Upper lobe of left lung (tissue), 6 donors: ENCODE results near the gene PTPN18. TPM values are rescaled to one million over a fixed set of nuclear protein-coding genes. Genes with fewer than 3 reads are reported as not detected.

ENCODE experiments used
- ATAC-seq, 2 donors: fragments of 200-7000 bp; cut with Tn5 transposase; one replicate each; pipeline ENCODE4 v1.9.1; 2022; ENCODE audit warnings: mild to moderate bottlenecking in 2 of 2, moderate library complexity in 2 of 2; ENCODE audit not compliant: low FRiP score in 2 of 2
- DNase-seq, 2 donors: peaks; one replicate each; pipeline ENCODE4 v3.0.0-alpha.2; 2019 to 2020
- H3K27ac ChIP-seq, 4 donors: fragments of 200-600 bp; sonication (generic); one replicate each; pipeline ENCODE4 v1.5.1; 2016 to 2019
- H3K27me3 ChIP-seq, 4 donors: fragments of 200-600 bp; sonication (generic); one replicate each; pipeline ENCODE4 v1.5.1; 2017 to 2019
- H3K36me3 ChIP-seq, 4 donors: fragments of 200-600 bp; sonication (generic); one replicate each; pipeline ENCODE4 v1.5.1; 2016 to 2019
- H3K4me1 ChIP-seq, 4 donors: fragments of 200-600 bp; sonication (generic); one replicate each; pipeline ENCODE4 v1.5.1; 2018 to 2019
- H3K4me3 ChIP-seq, 4 donors: fragments of 200-600 bp; sonication (generic); one replicate each; pipeline ENCODE4 v1.5.1; 2017 to 2019; ENCODE audit warnings: mild to moderate bottlenecking in 2 of 4, moderate library complexity in 1 of 4
- H3K9me3 ChIP-seq, 4 donors: fragments of 200-600 bp; sonication (generic); one replicate each; pipeline ENCODE4 v1.5.1; 2018 to 2019
- CTCF ChIP-seq, 6 experiments: fragments of 450-650 bp in 4 of 6; fragments of 200-600 bp in 2 of 6; sonication (generic) in 2 of 6; IDR thresholded peaks; one replicate each; pipeline ENCODE4 v1.5.1; 2016 to 2019; ENCODE audit warnings: antibody characterized with exemption in 6 of 6
- EP300 ChIP-seq, 4 donors: sonication (generic); formaldehyde crosslinking; IDR thresholded peaks; one replicate each; pipeline ENCODE4 v1.5.1; 2017; ENCODE audit warnings: antibody characterized with exemption in 4 of 4, control low read depth in 2 of 4
- POLR2A ChIP-seq, 4 donors: fragments of 450-650 bp; IDR thresholded peaks; one replicate each; pipeline ENCODE4 v1.5.1; 2016 to 2017; ENCODE audit warnings: antibody characterized with exemption in 4 of 4, mild to moderate bottlenecking in 2 of 4
- POLR2AphosphoS5 ChIP-seq, 2 donors: sonication (generic); formaldehyde crosslinking; IDR thresholded peaks; one replicate each; pipeline ENCODE4 v1.5.1; 2017; ENCODE audit warnings: antibody characterized with exemption in 2 of 2
- WGBS, 2 donors: methylation state at CpG; one replicate each; pipeline ENCODE4 v1.1.5; 2017 to 2018; 5-methylcytosine and 5-hydroxymethylcytosine counted together
- total RNA-seq, 6 donors: library from RNA; depleted of rRNA in 4 of 6; stranded (reverse); fragments of >200 nt in 4 of 6; gene quantifications; one replicate each; pipeline versions ENCODE4 v1.1.0 to v1.2.1, GENCODE V29; 2016 to 2021
- donor health status: DM: no; HTN: no; CAD: no; lungs with moderate emphysema.
- donor health status: DM: no; HTN: yes; CAD: no; lungs with severe emphysema.

PTPN18 gene
- total RNA-seq, 6 donors from 2014 or later: 59.0 to 156 (median 89.4) TPM

- H3K27ac ChIP-seq: peak overlapping the region; percentile 89 to 94 (median 92)
- peaks cover 0 to 14% (median 0%) of the 10 kb centered on the region in 4 donors for H3K36me3 ChIP-seq
- 0 to 1% methylated on average over 3 to 28 of the region's 81 CpGs for WGBS, 2 donors
- H3K4me3 ChIP-seq: peak overlapping the region; percentile 49 to 99 (median 97)
- peak; percentile 96 to 98 for ATAC-seq
- no peaks in the 10 kb centered on the region for H3K27me3 ChIP-seq
- H3K4me1 ChIP-seq: peaks cover 26 to 48% (median 34%) of the 10 kb centered on the region in 4 donors
- DNase-seq: peak; percentile 93 to 99
- no peaks in the 10 kb centered on the region for H3K9me3 ChIP-seq
- TF ChIP-seq POLR2AphosphoS5 (IDR thresholded peaks at IDR 0.05) (peak; percentile 76 to 83), EP300 (IDR thresholded peaks at IDR 0.05) (no peak), POLR2A (IDR thresholded peaks at IDR 0.05) (peak; percentile 45 to 83 (median 72)), CTCF (IDR thresholded peaks at IDR 0.05) (peak; percentile 85 to 98 (median 97))
These were observed 16.4 kb downstream of the PTPN18 start for GRCh38 chr2:130372055-130372832.

- H3K27ac ChIP-seq: peak overlapping the region; percentile 89 to 94 (median 92)
- 59 to 84% methylated on average over 10 to 21 of the region's 24 CpGs for WGBS, 2 donors
- peaks cover 26 to 48% (median 34%) of the 10 kb centered on the region in 4 donors for H3K4me1 ChIP-seq
- TF ChIP-seq POLR2AphosphoS5 (IDR thresholded peaks at IDR 0.05) (no peak), POLR2A (IDR thresholded peaks at IDR 0.05) (no peak), EP300 (IDR thresholded peaks at IDR 0.05) (no peak), CTCF (IDR thresholded peaks at IDR 0.05) (no peak)
- peak in 1 of 2 donors; percentile 63 for DNase-seq
- peak in 1 of 2 donors; percentile 1 for ATAC-seq
- peak overlapping the region; percentile 49 to 99 (median 97) for H3K4me3 ChIP-seq
- H3K27me3 ChIP-seq: no peaks in the 10 kb centered on the region
- peaks cover 0 to 14% (median 0%) of the 10 kb centered on the region in 4 donors for H3K36me3 ChIP-seq
- H3K9me3 ChIP-seq: no peaks in the 10 kb centered on the region
These were observed 17.3 kb downstream of the PTPN18 start for GRCh38 chr2:130372833-130373807.

- Histone ChIP-seq H3K9me3 (no peaks in the 10 kb centered on the region), H3K4me1 (peaks cover 26 to 48% (median 34%) of the 10 kb centered on the region in 4 donors), H3K4me3 (peak overlapping the region in 1 of 4 donors; percentile 96), H3K36me3 (peaks cover 0 to 14% (median 0%) of the 10 kb centered on the region in 4 donors), H3K27me3 (no peaks in the 10 kb centered on the region), H3K27ac (peak overlapping the region in 3 of 4 donors; percentile 15 to 92 (median 91))
- 88 to 97% methylated on average over 2 to 3 of the region's 3 CpGs for WGBS, 2 donors
- TF ChIP-seq POLR2AphosphoS5 (IDR thresholded peaks at IDR 0.05) (no peak), POLR2A (IDR thresholded peaks at IDR 0.05) (no peak), EP300 (IDR thresholded peaks at IDR 0.05) (no peak), CTCF (IDR thresholded peaks at IDR 0.05) (no peak)
- ATAC-seq: no peak
- DNase-seq: no peak
These were observed 18.0 kb downstream of the PTPN18 start for GRCh38 chr2:130373808-130374365.

GRCh38 chr2:130374587-130375290 is 18.9 kb downstream of the PTPN18 start:
- H3K36me3 ChIP-seq: peaks cover 0 to 14% (median 0%) of the 10 kb centered on the region in 4 donors
- H3K27me3 ChIP-seq: no peaks in the 10 kb centered on the region
- TF ChIP-seq EP300 (IDR thresholded peaks at IDR 0.05): no peak
- TF ChIP-seq POLR2A (IDR thresholded peaks at IDR 0.05): no peak
- no peak for TF ChIP-seq CTCF (IDR thresholded peaks at IDR 0.05)
- TF ChIP-seq POLR2AphosphoS5 (IDR thresholded peaks at IDR 0.05): no peak
- no peak for DNase-seq
- H3K4me3 ChIP-seq: no peak overlapping the region
- H3K4me1 ChIP-seq: peaks cover 26 to 48% (median 34%) of the 10 kb centered on the region in 4 donors
- 82 to 89% methylated on average over 9 of the region's 9 CpGs for whole genome bisulfite sequencing, 2 donors
- no peak for ATAC-seq
- no peaks in the 10 kb centered on the region for H3K9me3 ChIP-seq
- peak overlapping the region in 1 of 4 donors; percentile 21 for H3K27ac ChIP-seq
